ENCODE measurements around the gene BRPF3. TPM values are rescaled to one million over a fixed set of nuclear protein-coding genes. Genes with fewer than 3 reads are reported as not detected.

The BRPF3 gene
- total RNA-seq, 1 experiment from 2014 or later = 13.9 TPM

Other genes starting within 250 kb of the BRPF3 start
- gene SLC26A8, start 172.1 kb upstream of the BRPF3 start, total RNA-seq (2014; rRNA removed; shearing (Covaris generic)) = not detected in 2 replicates
- 29.5 and 32.9 TPM in 2 replicates for gene MAPK14, start 168.9 kb upstream of the BRPF3 start, total RNA-seq (2014; rRNA removed; shearing (Covaris generic))
- 0.07 and 0.12 TPM in 2 replicates for gene MAPK13, start 66.2 kb upstream of the BRPF3 start, total RNA-seq (2014; rRNA removed; shearing (Covaris generic))
- gene PNPLA1, start 73.3 kb downstream of the BRPF3 start, total RNA-seq (2014; rRNA removed; shearing (Covaris generic)) = not detected in 2 replicates
- gene BNIP5, start 140.1 kb downstream of the BRPF3 start, total RNA-seq (2014; rRNA removed; shearing (Covaris generic)) = not detected in 2 replicates
- gene ETV7, start 190.9 kb downstream of the BRPF3 start, total RNA-seq (2014; rRNA removed; shearing (Covaris generic)) = 1.7 and 2.7 TPM in 2 replicates
- gene PXT1, start 246.1 kb downstream of the BRPF3 start, total RNA-seq (2014; rRNA removed; shearing (Covaris generic)) = not detected in 2 replicates
- gene KCTD20, start 246.3 kb downstream of the BRPF3 start, total RNA-seq (2014; rRNA removed; shearing (Covaris generic)) = 68.6 and 91.6 TPM in 2 replicates